BE2C (cell line): ENCODE measurements around the gene MRPL1.

Source experiments
- DNase-seq: peaks from one replicate; pipeline ENCODE4 v3.0.0-alpha.2; 2020
- H3K27me3 ChIP-seq: fragments of 250-450 bp; sonication (Bioruptor Pico); 2 replicates; pipeline ENCODE4 v1.5.1; 2020; ENCODE audit warnings: mild to moderate bottlenecking
- H3K36me3 ChIP-seq: fragments of 250-450 bp; sonication (Bioruptor Pico); 2 replicates; pipeline ENCODE4 v1.5.1; 2020; ENCODE audit warnings: mild to moderate bottlenecking
- H3K4me1 ChIP-seq: fragments of 250-450 bp; sonication (Bioruptor Pico); 2 replicates; pipeline ENCODE4 v1.5.1; 2020
- H3K4me3 ChIP-seq: 2 replicates; pipeline ENCODE4 v1.5.1; 2011; ENCODE audit warnings: low read depth, low read length
- H3K9me3 ChIP-seq: fragments of 250-450 bp; sonication (Bioruptor Pico); 2 replicates; pipeline ENCODE4 v1.5.1; 2020
- TF ChIP-seq, protein P1 (sequence below): IDR thresholded peaks from 2 replicates; pipeline ENCODE4 v1.5.1; 2012; ENCODE audit warnings: mild to moderate bottlenecking, low read depth, low read length

The MRPL1 gene

DNA sequence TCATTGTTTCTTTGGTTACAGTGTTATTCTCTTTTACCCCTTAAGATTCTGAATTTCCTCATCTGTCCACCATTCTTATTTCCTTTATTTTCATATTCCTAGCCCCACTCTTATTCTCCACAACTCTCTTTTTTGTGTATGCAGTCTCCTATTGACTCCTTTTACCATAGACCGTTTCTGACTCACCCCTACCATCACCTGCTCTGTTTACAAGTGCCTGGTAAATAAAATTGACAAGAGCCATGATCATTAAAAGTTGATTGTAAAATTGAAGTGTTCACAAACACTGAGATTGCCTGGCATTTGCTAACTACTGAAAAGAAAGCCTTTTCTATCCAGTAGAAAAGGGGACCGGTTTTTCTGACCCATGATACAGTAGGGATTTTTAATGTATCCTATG, 54.4 kb downstream of the MRPL1 start:
- Histone ChIP-seq H3K27me3 (no peaks in the 10 kb centered on the region), H3K4me3 (no peak overlapping the region), H3K36me3 (peaks cover 1% of the 10 kb centered on the region; the same call in 1 of the 2 replicates), H3K9me3 (no peaks in the 10 kb centered on the region; the same call in 1 of the 2 replicates), H3K4me1 (no peaks in the 10 kb centered on the region)
- no peak for DNase-seq
- TF ChIP-seq, protein P1, sequence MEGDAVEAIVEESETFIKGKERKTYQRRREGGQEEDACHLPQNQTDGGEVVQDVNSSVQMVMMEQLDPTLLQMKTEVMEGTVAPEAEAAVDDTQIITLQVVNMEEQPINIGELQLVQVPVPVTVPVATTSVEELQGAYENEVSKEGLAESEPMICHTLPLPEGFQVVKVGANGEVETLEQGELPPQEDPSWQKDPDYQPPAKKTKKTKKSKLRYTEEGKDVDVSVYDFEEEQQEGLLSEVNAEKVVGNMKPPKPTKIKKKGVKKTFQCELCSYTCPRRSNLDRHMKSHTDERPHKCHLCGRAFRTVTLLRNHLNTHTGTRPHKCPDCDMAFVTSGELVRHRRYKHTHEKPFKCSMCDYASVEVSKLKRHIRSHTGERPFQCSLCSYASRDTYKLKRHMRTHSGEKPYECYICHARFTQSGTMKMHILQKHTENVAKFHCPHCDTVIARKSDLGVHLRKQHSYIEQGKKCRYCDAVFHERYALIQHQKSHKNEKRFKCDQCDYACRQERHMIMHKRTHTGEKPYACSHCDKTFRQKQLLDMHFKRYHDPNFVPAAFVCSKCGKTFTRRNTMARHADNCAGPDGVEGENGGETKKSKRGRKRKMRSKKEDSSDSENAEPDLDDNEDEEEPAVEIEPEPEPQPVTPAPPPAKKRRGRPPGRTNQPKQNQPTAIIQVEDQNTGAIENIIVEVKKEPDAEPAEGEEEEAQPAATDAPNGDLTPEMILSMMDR, result no peak

DNA sequence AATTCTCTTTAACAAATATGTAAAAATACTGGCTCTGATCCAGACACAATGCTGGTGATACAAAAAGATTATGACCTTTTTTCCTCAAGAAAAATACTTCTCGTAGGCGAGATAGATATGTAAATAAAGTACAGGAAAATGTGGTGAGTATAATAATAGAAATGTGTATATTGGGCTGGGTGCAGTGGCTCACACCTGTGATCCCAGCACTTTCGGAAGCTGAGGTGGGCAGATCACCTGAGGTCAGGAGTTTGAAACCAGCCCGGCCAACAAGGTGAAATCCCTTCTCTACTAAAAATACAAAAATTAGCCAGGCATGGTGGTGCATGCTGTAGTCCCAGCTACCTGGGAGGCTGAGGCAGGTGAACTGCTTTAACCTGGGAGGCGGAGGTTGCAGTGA, 55.0 kb downstream of the MRPL1 start:
- Histone ChIP-seq H3K4me1 (no peaks in the 10 kb centered on the region), H3K9me3 (no peaks in the 10 kb centered on the region), H3K36me3 (no peaks in the 10 kb centered on the region), H3K27me3 (no peaks in the 10 kb centered on the region), H3K4me3 (no peak overlapping the region)
- no peak for DNase-seq
- TF ChIP-seq, protein P1, result no peak

DNA sequence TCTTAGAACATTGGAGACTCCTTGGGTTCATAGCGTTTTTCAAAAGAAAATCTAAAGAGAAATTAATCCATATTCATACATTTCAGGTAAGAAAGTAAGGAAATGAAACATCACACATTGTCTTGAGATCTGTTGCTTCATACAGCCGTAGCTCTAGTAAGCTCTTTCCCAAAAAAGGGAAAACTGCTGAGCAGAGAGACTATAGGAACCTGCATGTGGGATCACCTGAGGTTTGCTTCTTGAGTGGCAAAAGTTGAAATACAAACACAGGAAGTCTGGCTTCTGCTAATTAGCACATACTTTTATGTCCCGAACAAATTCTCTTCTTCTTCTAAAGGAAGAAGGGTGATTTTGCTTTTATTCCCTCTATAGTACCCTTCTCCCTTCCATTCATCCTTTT, 57.7 kb downstream of the MRPL1 start:
- no peaks in the 10 kb centered on the region for H3K27me3 ChIP-seq
- no peaks in the 10 kb centered on the region for H3K9me3 ChIP-seq
- no peaks in the 10 kb centered on the region for H3K36me3 ChIP-seq
- TF ChIP-seq, protein P1, result no peak
- H3K4me3 ChIP-seq, result no peak overlapping the region
- no peaks in the 10 kb centered on the region for H3K4me1 ChIP-seq
- no peak for DNase-seq

DNA sequence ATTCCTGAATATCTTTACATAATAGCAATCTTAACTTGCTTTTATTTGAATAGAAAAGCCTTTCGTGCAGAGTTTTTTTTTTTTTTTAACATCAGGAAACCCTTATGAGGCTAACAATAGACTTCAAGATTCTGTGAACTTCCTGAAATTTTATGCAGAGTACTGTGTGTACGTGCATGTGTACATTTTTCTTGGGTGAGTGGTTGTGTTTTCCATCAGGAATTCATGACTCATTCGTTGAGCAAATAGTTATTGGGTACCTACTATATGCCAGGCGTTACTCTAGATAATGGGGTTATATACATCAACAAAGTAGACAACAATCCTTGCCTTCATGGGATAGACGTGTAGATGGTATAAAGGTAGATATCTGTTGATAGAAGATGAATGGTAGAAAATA, 59.1 kb downstream of the MRPL1 start:
- no peaks in the 10 kb centered on the region for H3K9me3 ChIP-seq
- DNase-seq, result no peak
- no peaks in the 10 kb centered on the region for H3K36me3 ChIP-seq
- no peaks in the 10 kb centered on the region for H3K27me3 ChIP-seq
- no peaks in the 10 kb centered on the region for H3K4me1 ChIP-seq
- TF ChIP-seq, protein P1, result no peak
- no peak overlapping the region for H3K4me3 ChIP-seq

- Histone ChIP-seq H3K4me1 (no peaks in the 10 kb centered on the region), H3K4me3 (no peak overlapping the region), H3K9me3 (no peaks in the 10 kb centered on the region), H3K36me3 (no peaks in the 10 kb centered on the region), H3K27me3 (no peaks in the 10 kb centered on the region)
- DNase-seq, result no peak
- TF ChIP-seq, protein P1, result no peak
Measured at GRCh38 chr4:77922158-77923094, 59.8 kb downstream of the MRPL1 start.
